A549 (cell line): ENCODE data around the gene HOGA1.

Experiments used
- CHD4 ChIP-seq: fragments of 200-600 bp; sonication (generic); IDR thresholded peaks from 2 replicates; pipeline ENCODE4 v1.6.1; 2016; ENCODE audit warnings: antibody characterized with exemption, mild to moderate bottlenecking, borderline replicate concordance
- CTCF ChIP-seq: fragments of >200 bp; sonication (Bioruptor Twin); formaldehyde crosslinking; IDR thresholded peaks from 3 replicates; pipeline ENCODE4 v1.5.1; 2016
- EHMT2 ChIP-seq: fragments of 200-600 bp; sonication (generic); IDR thresholded peaks from 2 replicates; pipeline ENCODE4 v1.6.1; 2016; ENCODE audit warnings: antibody characterized with exemption, low read depth, mild to moderate bottlenecking, moderate library complexity
- JUNB ChIP-seq: fragments of >200 bp; sonication (Bioruptor Twin); formaldehyde crosslinking; IDR thresholded peaks from 2 replicates; pipeline ENCODE4 v1.6.1; 2016
- NR3C1 ChIP-seq: fragments of >200 bp; sonication (Bioruptor Twin); formaldehyde crosslinking; IDR thresholded peaks from 3 replicates; pipeline ENCODE4 v1.6.1; 2017
- RCOR1 ChIP-seq: fragments of 150-350 bp; IDR thresholded peaks from 2 replicates; pipeline ENCODE4 v1.6.1; 2014; ENCODE audit warnings: antibody characterized with exemption, low read length, low read depth
- ZSCAN20 ChIP-seq: fragments of 250-450 bp; sonication (Bioruptor Pico); IDR thresholded peaks from 2 replicates; pipeline ENCODE4 v1.8.0; 2022; ENCODE audit warnings: mild to moderate bottlenecking, moderate library complexity

DNA sequence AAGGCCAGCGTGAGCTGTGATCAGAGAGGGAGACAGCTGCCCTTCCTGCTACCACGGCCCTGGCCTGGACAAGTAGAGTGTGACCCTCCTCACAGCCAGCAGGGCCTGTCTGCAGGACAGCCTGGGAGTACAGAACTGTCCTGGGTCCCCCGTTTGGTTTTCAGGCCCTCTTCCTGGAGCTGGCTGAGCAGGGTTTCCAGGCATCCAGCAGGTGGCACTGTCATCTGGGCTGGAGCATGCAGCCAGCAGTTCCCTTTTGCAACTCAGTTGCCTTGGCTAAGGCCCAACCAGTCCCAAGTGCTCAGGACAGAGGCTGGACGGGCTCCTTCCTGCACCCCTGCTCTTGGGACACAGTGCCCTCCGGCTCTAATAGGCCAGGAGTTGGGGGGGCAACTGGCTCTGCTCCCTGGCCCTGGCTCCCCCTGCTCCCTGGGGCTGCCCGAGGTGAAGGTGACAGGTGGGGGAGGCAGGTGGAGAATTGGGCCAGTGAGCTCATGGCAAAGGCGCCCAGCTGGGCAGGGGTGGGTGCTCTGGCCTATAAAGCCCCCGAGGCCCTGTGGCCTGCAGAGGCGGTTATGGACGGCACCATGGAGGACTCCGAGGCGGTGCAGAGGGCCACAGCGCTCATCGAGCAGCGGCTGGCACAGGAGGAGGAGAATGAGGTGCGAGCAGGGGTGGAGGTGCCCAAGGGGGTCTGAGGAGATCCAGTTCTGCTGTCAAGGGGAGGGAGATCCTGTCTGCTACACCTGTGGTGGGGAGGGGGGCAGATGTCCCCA is 11.8 kb upstream of the HOGA1 start, which contains the start of gene ANKRD2:
- TF ChIP-seq RCOR1 (no peak), CTCF (peak; percentile 93), JUNB (no peak), NR3C1 (no peak), CHD4 (no peak), EHMT2 (no peak), ZSCAN20 (no peak)
